ENCODE measurements around the gene SNRNP25. TPM values are rescaled to one million over a fixed set of nuclear protein-coding genes. Genes with fewer than 3 reads are reported as not detected.

The SNRNP25 gene
- total and polyA plus RNA-seq, 2 of the 8 experiments (the other 6 are each of a cell fraction or from before 2014, with no cell fraction given): 53.0 to 58.4 TPM

DNA sequence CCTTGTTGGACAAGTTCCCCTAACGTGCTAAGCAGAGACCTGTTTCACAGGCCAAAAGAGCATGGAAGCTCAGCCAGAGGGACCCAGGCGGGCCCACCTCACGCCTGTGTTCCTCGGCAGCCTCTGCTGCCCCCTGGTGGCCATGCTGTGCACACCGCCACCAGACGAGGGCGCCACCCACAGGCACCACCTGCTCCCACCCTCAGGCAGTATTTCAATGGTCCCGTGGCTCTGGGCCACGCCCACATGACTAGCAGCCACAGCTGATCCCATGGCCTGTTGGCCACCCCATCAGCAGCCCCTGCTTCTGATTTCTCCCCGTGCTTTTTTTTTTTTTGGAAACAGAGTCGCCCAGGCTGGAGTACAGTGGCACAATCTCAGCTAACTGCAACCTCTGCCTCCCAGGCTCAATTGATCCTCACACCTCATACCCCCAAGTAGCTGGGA is 43.3 kb downstream of the SNRNP25 start:
- no peaks in the 10 kb centered on the region for H3K9me3 ChIP-seq (ENCODE audit: insufficient read depth in 2 of 2, low read depth in 1 of 2, low read length in 1 of 2)
- H2AFZ ChIP-seq (ENCODE audit: low read length): no peak overlapping the region
- no peak overlapping the region for H3K4ac ChIP-seq (replicated peaks; ENCODE audit: insufficient read length, low read depth, low read length)
- H3K18ac ChIP-seq (ENCODE audit: extremely low read depth, low read length): no peak overlapping the region
- H4K5ac ChIP-seq (ENCODE audit: insufficient read length, low read depth, low read length): no peak overlapping the region
- H3K14ac ChIP-seq (ENCODE audit: insufficient read length): no peak overlapping the region
- no peak overlapping the region for H3K23ac ChIP-seq (ENCODE audit: insufficient read length)
- no peaks in the 10 kb centered on the region for H3K23me2 ChIP-seq (ENCODE audit: low read depth, low read length)
- no peak overlapping the region for H2BK5ac ChIP-seq (ENCODE audit: low read depth, low read length)
- H2BK20ac ChIP-seq (ENCODE audit: low read length): no peak overlapping the region
- H2BK120ac ChIP-seq (replicated peaks; ENCODE audit: low read depth, low read length): no peak overlapping the region
- peak; percentile 71 for FAIRE-seq
- no peak overlapping the region for H4K8ac ChIP-seq (ENCODE audit: extremely low read depth, insufficient read depth, low read length)
- H4K20me1 ChIP-seq (replicated peaks in 1 of 2; ENCODE audit: control insufficient read depth in 1 of 2, insufficient read depth in 2 of 2, low read length in 2 of 2): peaks cover 3 to 8% of the 10 kb centered on the region in 2 experiments
- peaks cover 0 to 3% (median 0%) of the 10 kb centered on the region in 4 experiments; a peak in 2 of 8 replicates for H3K36me3 ChIP-seq (ENCODE audit: control insufficient read depth in 2 of 4, insufficient read depth in 4 of 4, low read length in 3 of 4)
- no peak overlapping the region for H3K56ac ChIP-seq (replicated peaks; ENCODE audit: insufficient read length, low read depth, low read length)
- H3K4me2 ChIP-seq (ENCODE audit: insufficient read depth in 1 of 2, low read depth in 2 of 2, low read length in 2 of 2): no peak overlapping the region
- no peaks in the 10 kb centered on the region; a peak in 1 of 7 replicates for H3K27me3 ChIP-seq (replicated peaks in 1 of 4; ENCODE audit: control insufficient read depth in 3 of 4, extremely low read depth in 1 of 4, insufficient read depth in 3 of 4, low read length in 3 of 4)
- no peaks in the 10 kb centered on the region for H3K4me1 ChIP-seq (replicated peaks in 1 of 4; ENCODE audit: control insufficient read depth in 3 of 4, insufficient read depth in 4 of 4, low read length in 3 of 4)
- H4K91ac ChIP-seq (replicated peaks; ENCODE audit: insufficient read length, low read length): no peak overlapping the region
- no peaks in the 10 kb centered on the region for H3K79me2 ChIP-seq (ENCODE audit: control insufficient read depth in 1 of 2, insufficient read depth in 2 of 2, low read length in 2 of 2)
- H3K79me1 ChIP-seq (ENCODE audit: low read depth, low read length): no peaks in the 10 kb centered on the region
- H2BK15ac ChIP-seq (ENCODE audit: low read length): no peak overlapping the region
- H2BK12ac ChIP-seq (ENCODE audit: low read depth, low read length): no peak overlapping the region
- no peak overlapping the region for H3K27ac ChIP-seq (ENCODE audit: low read depth, low read length)
- ChIA-PET POLR2A (ENCODE audit: partially characterized antibody) (interaction anchor here (0.6 to 12.4 kb wide), 6 partner anchors 12 to 505 kb away, joined by 3 to 153 read pairs (median 6); partner anchors contain the start of gene RHBDF1), CTCF (ENCODE audit: partially characterized antibody) (interaction anchor here (0.6 to 25.7 kb wide), 27 partner anchors 10 to 312 kb away, joined by 3 to 856 read pairs (median 5); partner anchors contain the start of genes HBQ1, MPG, POLR3K and RHBDF1)
- no peak overlapping the region for H3K9ac ChIP-seq (replicated peaks in 1 of 4; ENCODE audit: extremely low read depth in 1 of 4, low read depth in 3 of 4, low read length in 3 of 4)
- 11% methylated on average over 11 of the region's 11 CpGs; no CpG with 5 or more reads in 1 of the 2 experiments for WGBS, 2 experiments (ENCODE audit: extremely low coverage in 1 of 2, insufficient coverage in 1 of 2, insufficient read length in 1 of 2, insufficient replicate concordance in 2 of 2, low coverage in 1 of 2, low lambda C conversion rate in 2 of 2, missing lambda C conversion rate in 1 of 2)
- no peak overlapping the region for H3K4me3 ChIP-seq (ENCODE audit: extremely low read depth in 1 of 4, insufficient read depth in 2 of 4, low read depth in 3 of 4, low read length in 4 of 4)
- no peak overlapping the region for H2AK5ac ChIP-seq (ENCODE audit: low read depth, low read length)
- peak; percentile 84 to 97 for DNase-seq (ENCODE audit: low read depth in 1 of 2, low spot score in 2 of 2)
- TF ChIP-seq ATF3 (IDR thresholded peaks at IDR 0.05; ENCODE audit: insufficient read depth, low read depth, low read length) (peak; percentile 79), USF2 (IDR thresholded peaks at IDR 0.05; ENCODE audit: low read length) (peak; percentile 76), KDM4A (IDR thresholded peaks at IDR 0.05; ENCODE audit: low read depth, low read length, severe bottlenecking) (no peak), SAP30 (IDR thresholded peaks at IDR 0.05; ENCODE audit: insufficient read depth, insufficient replicate concordance, low read length) (no peak), SP2 (IDR thresholded peaks at IDR 0.05; ENCODE audit: low read length) (no peak), ASH2L (IDR thresholded peaks at IDR 0.05; ENCODE audit: low read length) (no peak), PHF8 (conservative IDR thresholded peaks at IDR 0.05; ENCODE audit: low read depth, low read length) (no peak), CREB1 (IDR thresholded peaks at IDR 0.05) (peak; percentile 68; the same call in 1 of the 2 replicates), RXRA (IDR thresholded peaks at IDR 0.05; ENCODE audit: insufficient read depth, low read depth, low read length) (no peak), BACH1 (IDR thresholded peaks at IDR 0.05; ENCODE audit: low read length) (no peak), MAFK (IDR thresholded peaks at IDR 0.05; ENCODE audit: low read depth, low read length) (no peak)
